Measurements from ENCODE around the gene NCS1. TPM values are rescaled to one million over a fixed set of nuclear protein-coding genes. Genes with fewer than 3 reads are reported as not detected.
A peak's percentile ranks its signal among the peaks of the same experiment; 100 is the strongest.
"Not testable (repeated sequence)": the region's sequence is repeated elsewhere in the genome, so short reads cannot be mapped to it uniquely, and the experiment has no call there.

Gene NCS1
- total RNA-seq, 1 experiment from 2014 or later = 49.5 TPM

DNA sequence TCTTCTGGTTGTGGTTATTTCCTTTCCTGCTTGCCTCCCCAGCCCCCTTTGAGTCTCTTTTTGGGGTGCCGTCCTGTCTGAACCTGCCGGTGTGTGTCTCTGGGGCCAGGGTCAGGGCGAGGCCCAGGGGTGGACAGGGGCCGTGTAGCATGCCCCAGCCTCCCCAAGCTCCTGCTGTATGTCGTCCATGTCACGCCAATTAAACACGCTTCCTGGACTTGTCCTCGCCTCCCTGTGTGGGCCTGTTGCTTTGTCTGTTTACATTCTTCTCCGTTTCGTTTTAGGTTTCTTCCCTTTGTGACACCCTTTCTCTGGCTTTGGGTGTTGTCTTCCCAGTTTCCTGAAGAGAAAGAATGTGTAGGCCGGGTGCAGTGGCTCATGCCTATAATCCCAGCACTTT lies 64.9 kb downstream of the NCS1 start:
- DNase-seq (ENCODE audit: low read depth) = no peak

DNA sequence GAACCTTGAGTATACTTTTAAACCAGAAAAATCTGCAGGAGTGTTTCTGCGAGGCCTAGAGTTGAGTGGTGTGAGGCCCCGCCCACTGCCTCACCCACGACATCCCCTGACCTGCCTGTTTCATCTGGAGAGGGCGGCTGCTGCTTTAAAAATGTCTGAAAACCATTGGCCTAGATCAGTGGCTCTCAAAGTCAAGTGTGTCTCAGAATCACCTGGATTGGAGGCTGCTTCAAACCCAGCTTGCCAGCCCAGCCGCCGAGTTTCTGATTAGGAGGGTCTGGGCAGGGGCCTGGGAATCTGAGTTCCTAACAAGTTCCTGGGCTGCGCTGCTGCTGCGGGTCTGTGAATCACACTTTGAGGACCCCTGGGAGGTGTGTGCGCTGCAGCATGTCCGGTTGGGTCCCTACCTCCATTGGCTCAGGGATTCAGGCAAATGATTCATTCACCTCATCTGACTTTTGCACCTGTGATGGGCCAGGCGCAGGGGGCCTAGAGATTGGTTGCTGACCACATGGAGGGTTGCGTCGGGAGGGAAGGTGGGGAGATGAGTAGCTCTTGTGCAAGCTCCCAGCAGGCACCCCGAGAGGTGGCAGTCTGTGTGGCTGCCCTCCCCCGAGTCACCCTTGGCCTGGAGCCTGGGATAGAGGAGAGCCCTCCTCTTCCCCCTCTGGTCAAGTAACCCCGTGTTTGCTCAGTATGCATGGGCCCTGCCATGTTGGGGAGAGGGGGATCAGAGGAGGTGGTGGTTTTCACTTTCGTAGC lies 65.7 kb downstream of the NCS1 start:
- no peak for DNase-seq (ENCODE audit: low read depth)

DNA sequence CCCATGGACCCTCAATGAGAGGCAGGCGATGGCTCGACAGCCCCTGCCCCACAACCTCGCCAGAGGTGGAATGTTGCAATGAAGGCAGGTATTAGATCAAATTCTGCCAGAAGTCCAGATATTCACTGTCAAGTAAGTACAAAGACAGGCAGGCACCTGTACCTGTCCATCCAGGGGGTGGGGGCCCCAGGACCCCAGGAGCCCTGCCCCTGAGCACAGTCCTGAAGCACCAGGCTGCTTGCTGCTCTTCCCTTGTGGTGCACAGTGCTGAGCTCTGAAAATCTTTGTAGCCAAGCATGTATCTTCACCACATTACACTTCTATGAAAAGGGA lies 67.1 kb downstream of the NCS1 start:
- DNase-seq (ENCODE audit: low read depth) = no peak

DNA sequence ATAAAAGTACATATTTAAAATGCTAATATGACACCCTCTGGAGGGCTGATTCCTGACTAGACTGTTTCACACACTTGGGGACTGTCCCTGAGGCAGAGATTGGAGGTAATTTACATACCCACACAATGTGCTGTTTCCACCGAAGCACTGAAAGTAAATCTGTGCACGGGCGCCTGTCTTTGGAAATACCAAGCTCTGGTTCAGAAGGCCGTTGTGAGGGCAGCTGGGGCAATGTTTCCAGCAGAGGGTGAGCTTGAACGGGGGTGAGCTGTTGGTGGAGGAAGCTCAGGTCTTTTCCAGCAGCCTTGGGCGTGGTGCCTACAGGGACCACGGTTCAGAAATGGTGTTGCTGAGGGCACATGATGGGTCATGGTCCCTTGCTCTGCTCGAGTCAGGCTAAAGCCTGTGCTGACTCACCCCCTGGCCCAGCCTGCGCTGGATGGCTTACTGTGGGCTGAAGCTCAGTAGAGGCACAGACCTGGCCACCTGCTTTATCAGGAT lies 67.6 kb downstream of the NCS1 start:
- peak; percentile 60 for DNase-seq (ENCODE audit: low read depth)

DNA sequence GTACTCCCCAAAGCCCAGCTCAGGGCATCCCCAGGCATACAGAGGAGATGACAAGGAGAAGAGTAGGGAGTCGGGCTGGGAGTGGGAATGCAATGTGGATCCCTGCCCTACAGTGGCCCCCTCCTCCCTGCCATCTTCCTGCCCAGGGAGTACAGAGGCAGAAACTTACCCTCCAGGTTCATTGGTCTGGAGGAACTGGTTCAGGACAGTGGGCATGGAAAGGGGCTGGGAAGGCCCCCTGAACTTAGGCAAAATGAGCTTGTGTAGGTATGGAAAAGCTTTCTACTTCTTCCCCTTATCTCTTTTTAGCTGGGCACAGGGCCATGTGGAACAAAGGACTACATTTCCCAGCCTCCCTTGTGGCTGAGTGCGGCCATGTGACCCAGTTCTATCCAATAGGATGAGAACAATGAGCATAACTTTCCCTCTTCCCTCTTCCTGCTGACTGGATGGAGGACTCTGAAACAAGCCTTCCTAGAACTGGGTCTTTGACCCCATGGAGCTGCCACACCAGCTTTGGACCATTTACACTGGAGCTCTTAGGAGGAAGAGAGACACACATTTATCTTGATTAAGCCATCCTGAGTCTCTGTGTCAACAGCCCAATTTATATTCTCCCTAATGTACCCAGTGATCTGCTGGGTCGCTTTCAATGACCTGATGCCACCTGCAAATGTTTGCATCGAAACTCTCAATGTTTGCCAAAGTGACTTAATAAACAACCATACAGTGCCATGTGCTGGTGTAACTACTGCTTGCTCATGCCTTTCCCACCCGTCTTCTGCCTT lies 68.4 kb downstream of the NCS1 start:
- peak; percentile 77 for DNase-seq (ENCODE audit: low read depth)

DNA sequence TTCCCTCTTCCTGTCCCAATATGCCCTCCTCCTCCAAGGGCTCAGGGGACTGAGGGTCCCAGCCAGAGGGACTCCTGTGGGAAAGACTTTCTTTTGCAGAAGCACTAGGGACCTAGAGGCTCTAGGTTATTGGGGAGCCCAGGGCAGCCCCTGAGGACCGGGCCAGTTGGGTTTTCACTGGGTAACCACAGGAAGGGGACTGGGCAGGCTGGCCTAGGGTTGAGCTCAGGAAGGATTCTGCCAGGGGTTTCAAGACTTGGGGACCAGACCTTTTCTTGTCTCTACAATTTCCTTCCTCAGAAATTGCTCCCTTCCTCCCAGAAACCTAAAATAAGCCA lies 69.0 kb downstream of the NCS1 start:
- no peak for DNase-seq (ENCODE audit: low read depth)

DNA sequence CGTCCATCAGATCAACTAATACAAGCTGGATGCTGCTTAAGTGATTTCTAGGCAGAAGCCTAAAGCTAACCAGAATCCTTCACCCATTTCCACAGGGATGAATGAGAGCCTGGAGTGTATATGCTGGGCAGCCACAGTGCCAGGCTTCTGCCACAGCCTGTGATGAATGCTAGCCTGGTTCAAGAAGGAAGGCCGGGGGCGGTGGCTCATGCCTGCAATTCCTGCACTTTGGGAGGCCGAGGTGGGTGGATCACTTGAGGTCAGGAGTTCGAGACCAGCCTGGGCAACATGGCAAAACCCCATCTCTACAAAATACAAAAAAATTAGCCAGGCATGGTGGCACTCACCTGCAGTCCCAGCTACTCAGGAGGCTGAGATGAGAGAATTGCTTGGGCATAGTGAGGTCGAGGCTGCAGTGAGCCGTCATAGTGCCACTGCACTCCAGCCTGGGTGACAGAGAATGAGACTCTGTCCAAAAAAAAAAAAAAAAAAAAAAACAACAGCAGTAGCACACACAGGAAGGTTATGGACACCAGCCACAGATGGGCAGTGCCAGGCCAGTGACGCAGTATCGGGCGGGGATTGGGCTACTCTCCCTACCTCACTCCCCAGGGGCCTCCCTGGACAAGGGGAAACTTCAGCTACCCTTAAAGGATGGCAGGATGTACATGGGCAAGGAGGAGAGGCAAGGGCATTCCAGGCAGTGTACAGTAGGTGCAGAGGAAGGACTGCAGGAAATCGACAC lies 70.2 kb downstream of the NCS1 start:
- DNase-seq (ENCODE audit: low read depth) = no peak

DNA sequence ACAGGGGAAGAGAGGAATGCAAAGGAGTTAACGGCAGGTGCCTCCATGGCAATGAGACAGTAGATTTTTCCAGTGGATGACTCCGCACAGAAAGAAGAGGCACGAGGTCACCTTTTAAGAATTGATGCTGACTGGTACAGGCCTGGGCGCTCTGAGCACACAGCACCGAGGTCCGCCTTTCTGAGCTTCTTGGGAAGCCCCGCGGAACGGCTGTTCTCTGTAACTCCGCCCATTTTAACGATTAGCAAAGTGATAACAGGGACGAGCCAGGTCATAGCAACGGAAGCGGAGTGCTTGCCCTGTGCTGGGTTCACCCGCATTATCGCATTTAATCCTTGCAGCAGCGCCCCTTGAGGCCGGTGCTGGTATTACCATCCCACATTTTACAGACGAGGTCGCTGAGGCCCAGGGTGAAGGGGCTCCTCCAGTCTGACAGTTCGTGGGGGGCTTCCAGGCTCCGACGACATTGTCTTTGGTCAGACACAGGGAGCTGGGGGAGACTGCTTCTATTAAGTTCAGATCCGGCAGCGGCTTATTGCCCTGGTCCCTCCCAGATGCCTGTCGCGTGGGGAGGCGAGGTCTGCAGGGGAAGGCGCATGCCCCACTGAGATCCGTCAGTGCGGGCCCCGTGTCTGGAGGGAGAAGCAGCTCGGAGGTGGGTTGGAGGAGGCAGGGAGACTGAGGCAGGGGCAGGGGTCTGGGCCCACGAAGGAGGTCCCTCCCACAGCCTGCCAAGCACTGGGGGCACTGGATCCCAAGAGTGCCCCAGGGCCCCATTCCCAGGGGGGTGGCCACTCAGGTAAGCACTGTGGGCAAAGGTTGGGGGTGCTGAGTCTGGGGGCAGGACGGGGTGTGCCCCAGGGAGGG lies 71.0 kb downstream of the NCS1 start:
- DNase-seq (ENCODE audit: low read depth) = peak; percentile 38

DNA sequence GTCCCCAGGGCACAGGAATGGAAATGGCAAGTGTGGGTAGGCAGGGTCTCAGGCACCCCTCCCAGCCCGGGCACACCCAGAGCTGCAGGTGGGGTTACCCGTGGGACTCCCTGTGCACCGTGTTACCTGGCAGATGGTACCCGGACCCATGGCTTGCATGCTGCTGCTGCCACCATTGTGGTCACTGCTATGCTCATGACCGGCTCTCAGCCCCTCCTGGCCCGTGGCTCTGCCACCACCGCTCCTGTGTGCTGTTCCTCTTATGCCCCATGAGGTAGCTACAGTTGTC lies 71.6 kb downstream of the NCS1 start:
- no peak for DNase-seq (ENCODE audit: low read depth)

DNA sequence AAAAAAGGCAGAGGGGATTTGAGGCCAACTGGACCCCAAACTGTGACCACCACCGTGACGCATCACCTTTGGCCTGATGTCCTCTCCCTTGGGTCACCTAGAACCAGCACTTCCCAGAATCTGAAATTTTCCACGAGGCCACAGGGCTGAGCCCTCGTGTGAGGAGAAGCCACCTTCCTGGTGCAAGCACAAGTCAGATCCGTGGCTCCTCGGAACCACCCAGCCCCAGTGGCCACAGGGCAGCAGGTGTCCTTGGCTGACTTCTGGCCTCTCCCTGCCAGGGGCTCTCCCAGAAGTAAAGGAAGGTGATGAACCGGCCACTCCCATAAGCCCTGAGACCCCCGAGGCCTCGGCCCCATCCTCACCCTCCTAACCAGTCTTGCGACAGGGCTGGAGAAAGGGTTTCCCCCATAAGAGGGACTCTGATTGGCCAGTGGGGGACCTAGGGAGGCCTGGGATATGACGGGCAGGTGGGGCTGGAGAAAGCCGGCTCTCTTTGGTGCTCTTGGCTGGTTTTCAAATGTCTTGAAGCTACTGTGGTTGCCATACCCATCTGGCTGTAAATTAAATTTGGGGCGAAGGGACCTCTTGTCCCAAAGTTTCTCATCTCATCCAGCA lies 72.5 kb downstream of the NCS1 start:
- no peak for DNase-seq (ENCODE audit: low read depth)

DNA sequence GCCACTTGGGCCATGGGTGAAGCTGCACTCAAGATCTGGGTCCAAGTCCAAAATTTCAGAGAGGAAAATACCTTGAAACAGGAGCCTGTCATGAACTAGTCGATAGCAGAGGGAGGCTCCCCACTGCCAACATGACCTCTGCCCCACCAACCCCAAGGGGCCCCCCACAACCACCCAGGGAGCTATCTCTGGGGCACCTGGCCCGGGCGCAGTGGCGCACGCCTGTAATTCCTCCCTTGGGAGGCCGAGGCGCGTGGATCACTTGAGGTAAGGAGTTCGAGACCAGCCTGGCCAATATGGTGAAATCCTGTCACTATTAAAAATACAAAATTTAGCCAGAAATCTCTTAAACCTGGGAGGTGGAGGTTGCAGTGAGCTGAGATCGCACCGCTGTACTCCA lies 73.3 kb downstream of the NCS1 start:
- no peak for DNase-seq (ENCODE audit: low read depth)

DNA sequence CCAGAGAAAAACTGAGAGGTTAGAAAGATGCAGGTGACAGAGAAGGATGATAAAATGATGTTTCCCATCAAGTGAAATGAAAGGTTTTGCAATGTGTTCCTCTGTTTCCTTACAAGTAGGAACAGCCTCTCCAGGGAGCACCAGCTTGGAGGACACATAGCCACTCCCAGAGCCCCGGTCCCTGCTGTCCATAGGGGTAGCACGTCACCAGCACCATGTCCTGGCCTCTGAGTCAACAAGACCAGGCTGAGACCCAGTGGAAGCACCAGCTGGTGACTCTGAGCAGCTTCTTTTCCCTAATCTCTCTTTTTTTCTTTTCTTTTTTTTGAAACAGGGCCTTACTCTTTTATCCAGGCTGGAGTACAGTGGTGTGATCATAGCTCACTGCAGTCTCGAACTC lies 73.9 kb downstream of the NCS1 start:
- no peak for DNase-seq (ENCODE audit: low read depth)

DNA sequence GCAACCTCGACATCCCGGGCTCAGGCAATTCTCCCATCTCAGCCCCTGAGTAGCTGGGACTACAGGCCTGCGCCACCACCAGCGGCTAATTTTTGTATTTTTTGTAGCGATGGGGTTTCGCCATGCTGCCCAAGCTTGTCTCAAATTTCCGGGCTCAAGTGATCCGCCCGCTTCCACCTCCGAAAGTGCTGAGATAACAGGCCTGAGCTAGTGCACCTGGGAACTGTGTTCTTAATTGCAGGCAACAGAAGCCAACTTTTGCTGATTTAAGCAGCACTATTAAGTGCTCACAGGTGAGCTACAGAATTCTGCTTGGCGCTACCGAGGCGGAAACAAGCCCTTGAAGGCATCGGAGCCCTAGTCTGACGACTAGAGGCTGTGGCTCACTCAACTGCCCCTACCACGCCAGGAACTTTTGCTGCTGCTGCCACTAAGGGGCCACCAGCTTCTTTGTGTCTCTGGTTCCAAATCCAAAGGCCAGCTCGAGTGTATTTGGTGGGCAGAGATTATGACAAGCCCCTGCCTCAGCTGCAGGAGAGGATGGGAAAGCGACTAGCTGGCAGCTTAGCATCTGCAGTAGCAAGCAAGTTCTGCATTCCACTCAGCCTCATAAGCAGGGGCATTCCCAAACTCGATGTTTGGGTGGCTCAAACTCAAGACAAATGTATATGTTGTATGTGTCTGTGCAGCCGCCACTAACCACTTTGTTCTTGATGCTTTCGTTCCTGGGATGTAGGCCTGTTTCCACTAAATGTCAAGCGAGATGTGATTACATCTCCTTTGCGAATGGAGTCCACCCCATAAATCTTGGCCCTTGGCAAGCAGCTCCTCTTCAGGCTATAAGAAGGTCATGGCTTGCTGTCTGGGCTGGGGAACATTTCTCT lies 82.8 kb downstream of the NCS1 start:
- no peak for DNase-seq (ENCODE audit: low read depth)

DNA sequence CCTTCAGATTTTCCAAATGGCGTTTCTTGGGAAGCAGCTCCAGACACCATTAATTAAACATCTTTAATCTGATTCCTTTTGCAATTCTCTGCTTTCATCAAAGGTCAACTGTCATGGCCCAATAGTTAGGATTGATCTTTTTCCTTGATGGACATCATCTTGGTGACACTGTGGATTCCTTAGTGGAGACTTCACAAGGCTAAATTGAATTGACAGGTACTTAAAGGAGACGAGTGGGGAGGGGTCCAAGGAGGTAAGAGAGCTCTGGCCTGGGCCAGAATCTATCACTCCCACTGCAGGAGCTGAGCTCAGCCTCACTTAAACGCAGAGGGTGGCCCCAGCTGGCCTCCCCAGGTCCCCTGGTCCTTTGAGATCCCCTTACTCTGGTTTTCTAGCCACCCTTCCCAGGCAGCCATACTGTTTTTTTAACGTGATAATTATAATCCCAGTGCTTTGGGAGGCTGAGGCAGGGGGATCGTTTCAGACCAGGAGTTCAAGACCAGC lies 83.5 kb downstream of the NCS1 start:
- DNase-seq (ENCODE audit: low read depth) = no peak

DNA sequence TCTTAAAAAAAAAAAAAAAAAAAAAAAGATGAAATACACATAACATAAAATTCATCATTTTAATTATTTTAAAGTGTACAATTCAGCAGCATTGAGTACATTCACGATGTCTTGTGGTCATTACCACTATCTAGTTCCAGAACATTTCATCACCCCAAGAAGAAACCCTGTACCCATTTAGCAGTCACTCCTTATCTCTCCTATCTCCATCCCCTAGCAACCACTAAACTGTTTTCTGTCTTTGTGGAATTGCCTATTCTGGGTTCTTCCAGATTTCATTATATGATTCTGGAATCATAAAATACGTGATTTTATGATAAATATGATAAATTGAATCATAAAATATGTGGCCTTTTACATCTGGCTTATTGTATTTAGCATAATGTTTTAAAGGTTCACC lies 84.4 kb downstream of the NCS1 start:
- DNase-seq (ENCODE audit: low read depth) = no peak

DNA sequence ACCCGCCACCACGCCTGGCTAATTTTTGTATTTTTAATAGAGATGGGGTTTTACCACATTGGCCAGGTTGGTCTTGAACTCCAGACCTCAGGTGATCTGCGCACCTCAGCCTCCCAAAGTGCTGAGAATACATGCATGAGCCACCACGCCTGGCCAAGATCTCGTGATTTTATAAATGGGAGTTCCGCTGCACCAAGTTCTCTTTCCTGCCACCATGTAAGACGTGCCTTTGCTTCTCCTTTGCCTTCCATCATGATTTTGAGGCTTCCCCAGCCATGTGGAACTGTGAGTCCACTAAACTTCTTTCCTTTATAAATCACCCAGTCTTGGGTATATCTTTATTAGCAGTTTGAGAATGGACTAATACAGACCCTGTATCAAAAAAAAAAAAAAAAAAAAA lies 85.9 kb downstream of the NCS1 start:
- DNase-seq (ENCODE audit: low read depth) = not testable (repeated sequence)

DNA sequence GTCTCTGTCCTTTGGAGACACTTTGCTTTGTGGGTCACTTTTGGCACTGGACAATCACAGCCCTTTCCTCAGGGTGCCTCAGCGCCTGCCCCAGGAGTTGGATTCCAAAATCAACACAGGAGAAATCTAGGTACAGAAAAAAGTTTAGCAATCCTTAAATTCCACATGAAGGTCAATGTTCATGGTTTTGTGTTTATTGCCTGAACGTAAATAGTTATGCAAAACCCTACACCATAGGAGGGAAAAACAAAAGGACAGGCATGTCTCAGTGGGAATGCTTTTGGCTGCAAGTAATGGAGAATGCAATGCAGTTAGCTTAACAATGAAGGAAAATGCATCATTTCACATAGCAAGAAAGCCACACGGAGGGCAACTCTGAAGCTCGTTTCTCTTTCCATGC lies 86.8 kb downstream of the NCS1 start:
- DNase-seq (ENCODE audit: low read depth) = no peak

DNA sequence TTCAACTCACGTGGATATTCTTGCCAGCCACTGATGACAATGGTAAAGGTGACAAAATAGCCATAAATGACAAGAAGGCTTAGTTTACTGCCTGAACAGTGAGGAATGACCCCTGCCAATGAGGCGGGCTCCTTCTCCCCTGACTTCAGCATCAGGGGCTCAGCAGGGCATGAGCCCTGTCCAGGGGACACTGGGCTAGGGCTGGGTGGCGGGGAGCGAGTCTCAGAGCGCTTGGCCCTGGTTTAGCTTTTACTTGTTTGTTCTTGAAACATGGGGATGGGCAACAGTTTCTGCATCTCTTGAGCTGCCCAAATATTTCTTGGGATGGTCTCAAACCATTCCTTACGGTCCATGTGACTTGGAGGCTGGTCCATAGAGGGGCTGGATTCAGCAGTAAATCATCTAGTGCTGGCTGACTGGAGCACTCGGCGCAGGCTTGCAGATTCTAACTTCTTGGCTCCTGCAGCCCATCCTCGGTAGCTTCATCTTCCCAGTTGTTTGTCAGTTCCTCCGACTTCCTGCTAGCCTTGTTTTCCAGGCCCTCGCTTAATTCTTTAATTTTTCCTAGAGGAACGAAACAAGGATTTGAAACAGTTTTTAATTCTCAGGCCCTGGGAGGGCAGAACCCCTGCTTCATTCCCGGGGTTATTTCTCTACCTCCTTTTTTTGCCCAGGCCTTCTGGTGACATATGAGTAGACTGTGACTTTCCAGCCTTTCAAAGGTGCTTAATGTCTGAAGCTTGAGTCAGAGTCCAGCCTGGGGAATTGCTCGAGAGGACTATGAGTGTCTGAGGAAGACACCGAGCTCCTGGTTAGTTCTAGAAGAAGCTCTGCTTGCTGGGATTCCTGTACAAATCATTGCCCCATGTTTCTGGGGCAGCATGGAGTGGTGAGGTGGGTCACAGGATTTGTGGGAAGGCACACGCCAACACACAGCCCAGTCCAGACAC lies 88.9 kb downstream of the NCS1 start:
- no peak for DNase-seq (ENCODE audit: low read depth)

DNA sequence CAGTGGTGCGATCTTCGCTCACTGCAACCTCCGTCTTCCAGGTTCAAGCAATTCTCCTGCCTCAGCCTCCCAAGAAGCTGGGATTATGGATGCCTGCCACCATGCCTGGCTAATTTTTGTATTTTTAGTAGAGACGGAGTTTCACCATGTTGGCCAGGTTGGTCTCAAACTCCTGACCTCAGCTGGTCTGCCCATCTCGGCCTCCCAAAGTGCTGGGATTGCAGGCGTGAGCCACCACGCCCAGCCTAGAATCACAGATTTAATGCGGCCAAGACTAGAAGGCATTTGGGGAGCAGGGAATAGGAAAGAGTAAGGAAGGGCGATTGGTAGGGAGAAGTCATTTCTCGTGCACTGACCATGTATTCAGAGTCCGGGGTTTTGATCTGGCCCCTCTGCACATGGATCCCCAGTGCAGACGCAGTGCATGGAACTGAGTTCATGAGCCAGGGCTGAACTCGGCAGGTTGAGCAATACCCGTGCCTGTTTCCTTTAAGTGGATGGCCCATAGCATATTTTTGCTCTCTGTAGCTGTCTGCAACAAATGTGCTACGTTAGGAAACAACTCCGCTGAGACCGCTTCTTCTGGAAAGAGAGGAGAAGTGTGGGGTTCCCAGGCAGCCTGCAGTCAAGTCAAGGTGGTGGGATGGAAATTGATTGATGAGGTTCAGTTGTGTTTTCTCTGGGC lies 90.0 kb downstream of the NCS1 start:
- DNase-seq (ENCODE audit: low read depth) = no peak

All from M059J (cell line).